Coronary artery (tissue), 2 donors: ENCODE data around the gene RPH3AL.

Experiments
- DNase-seq: peaks from one replicate; pipeline ENCODE4 v3.0.0-alpha.2; 2017; ENCODE audit warnings: low spot score
- H3K27ac ChIP-seq, 2 donors: fragments of 200-600 bp; sonication (generic); one replicate each; pipeline ENCODE4 v1.5.1; 2016 to 2019
- H3K4me3 ChIP-seq: fragments of 200-600 bp; sonication (generic); 2 replicates; pipeline ENCODE4 v1.5.1; 2016; ENCODE audit warnings: mild to moderate bottlenecking, moderate library complexity
- TF ChIP-seq, protein P1 (sequence below): fragments of 200-600 bp; sonication (generic); IDR thresholded peaks from one replicate; pipeline ENCODE4 v1.5.1; 2019; ENCODE audit warnings: antibody characterized with exemption

The RPH3AL gene

DNA sequence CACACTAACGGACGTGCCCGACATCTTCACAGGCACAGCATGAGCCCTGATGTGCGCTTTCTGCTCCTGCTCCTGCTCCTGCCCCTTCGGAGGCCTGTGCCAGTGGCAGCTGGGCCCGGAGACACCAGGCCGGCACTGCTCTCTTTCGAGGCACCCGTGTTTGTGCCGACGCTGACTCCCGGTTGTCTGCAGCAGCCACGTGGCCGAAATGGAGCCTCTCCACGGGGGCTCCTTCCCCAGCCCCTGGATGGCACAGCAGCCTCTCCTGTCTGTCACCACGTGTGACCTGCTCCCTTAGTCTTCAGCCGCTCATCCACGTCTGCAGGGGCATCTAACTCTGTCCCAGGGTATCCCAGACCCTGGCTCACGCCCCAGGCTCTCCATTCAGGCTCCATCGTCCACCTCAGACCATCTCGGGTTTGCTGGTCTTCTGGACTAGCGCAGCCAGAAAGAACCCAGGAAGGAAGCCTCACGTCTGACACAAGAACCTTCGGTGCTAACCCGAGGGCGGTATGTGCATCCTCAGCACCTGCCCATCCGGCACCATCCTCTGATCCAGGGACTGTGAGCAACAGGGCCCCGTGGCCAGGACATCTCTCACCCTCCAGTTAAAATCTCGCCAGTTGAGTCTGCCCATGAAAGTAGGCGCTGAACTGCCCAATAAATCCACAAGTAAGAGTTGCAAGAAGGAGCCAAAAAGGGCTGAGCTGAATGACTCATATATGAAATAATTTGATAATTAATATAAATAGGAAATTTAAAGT, 4.2 kb upstream of the RPH3AL start:
- Histone ChIP-seq H3K4me3 (no peak overlapping the region), H3K27ac (no peak overlapping the region)
- no peak for DNase-seq
- TF ChIP-seq, protein P1, sequence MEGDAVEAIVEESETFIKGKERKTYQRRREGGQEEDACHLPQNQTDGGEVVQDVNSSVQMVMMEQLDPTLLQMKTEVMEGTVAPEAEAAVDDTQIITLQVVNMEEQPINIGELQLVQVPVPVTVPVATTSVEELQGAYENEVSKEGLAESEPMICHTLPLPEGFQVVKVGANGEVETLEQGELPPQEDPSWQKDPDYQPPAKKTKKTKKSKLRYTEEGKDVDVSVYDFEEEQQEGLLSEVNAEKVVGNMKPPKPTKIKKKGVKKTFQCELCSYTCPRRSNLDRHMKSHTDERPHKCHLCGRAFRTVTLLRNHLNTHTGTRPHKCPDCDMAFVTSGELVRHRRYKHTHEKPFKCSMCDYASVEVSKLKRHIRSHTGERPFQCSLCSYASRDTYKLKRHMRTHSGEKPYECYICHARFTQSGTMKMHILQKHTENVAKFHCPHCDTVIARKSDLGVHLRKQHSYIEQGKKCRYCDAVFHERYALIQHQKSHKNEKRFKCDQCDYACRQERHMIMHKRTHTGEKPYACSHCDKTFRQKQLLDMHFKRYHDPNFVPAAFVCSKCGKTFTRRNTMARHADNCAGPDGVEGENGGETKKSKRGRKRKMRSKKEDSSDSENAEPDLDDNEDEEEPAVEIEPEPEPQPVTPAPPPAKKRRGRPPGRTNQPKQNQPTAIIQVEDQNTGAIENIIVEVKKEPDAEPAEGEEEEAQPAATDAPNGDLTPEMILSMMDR, result no peak

DNA sequence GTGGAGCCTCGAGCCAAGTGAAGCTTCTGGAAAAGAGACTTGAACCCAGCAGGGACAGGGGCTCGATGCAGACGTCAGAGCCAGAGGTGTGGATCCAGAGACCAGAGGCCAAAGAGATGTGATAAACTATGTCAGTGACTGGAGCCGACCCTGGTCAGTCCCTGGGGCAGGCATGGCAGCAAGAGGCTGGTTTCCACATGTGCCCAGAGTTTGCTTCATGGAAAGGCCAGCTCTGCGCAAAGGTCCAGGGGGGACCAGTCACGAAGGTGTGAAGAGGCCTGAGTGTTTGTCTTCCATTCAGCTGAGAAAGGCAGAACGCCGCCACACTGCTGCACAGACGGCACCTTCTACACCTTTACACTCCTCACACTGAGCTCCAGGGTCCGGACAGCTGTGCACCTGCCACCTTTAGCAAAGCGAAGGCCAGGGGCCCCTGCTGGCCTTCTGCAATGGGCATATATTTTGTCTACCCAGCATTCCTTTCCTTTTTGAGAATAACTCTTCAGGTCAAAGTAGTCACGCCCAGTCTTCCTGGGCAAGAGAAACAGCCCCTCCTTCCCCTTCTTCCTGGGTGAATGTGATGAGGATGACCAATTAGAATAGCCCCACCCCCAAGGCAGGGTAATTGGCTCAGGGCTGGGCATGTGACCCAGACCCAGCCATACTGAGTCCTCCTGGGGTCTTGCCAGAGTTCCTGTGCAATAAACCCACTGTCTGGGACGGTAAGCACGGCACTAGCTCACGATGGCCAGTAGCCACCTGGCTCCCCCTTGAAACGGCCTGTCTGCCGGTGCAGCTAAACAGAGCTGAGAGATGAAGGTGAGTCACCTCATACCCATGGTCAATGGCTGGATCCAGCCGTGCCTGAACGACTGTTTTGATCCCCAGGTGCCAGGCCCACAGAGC, 2.3 kb upstream of the RPH3AL start:
- no peak overlapping the region for H3K4me3 ChIP-seq
- H3K27ac ChIP-seq, result no peak overlapping the region
- TF ChIP-seq, protein P1, result no peak
- no peak for DNase-seq

DNA sequence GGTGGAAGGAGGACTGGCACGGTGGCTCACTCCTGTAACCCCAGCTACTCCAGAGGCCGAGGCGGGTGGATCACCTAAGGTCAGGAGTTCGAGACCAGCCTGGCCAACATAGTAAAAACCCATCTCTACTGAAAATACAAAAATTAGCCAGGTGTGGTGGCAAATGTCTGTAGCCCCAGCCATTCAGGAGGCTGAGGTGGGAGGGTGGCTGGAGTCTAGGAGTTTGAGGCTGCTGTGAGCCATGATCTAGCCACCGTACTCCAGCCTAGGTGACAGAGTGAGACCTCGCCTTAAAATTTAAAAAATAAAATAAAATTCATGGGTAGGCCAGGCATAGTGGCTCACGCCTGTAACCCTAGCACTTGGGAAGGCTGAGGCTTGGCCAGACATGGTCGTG, 1.2 kb upstream of the RPH3AL start:
- Histone ChIP-seq H3K4me3 (no peak overlapping the region), H3K27ac (no peak overlapping the region)
- TF ChIP-seq, protein P1, result no peak
- DNase-seq, result no peak

DNA sequence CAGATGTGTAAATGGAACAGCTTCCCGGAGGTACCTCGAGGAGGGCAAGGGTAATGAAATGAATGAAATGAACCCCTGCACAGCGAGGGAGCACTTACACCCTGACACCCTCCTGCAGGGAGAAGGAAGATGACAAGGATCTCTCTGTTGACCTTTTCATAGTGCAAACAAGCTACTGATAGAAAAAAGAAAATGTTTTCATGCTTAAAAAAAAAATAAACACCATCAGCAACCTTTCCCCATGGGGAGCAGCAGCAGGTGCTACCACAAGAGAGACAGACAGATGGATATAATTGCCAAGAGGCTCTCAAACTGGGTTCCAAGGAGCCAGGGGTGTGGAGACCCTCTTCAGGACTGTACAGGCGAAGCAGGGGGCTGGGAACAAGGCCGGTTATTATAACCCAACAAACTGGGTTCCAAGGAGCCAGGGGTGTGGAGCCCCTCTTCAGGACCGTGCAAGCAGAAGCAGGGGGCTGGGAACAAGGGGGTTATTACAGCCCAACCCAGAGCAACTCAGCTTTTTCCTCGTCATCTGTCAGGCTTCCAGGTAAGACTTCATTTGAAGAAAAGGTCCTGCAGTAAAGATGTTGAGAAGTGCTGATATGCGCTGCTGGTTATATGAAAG, 718 bp upstream of the RPH3AL start:
- peak overlapping the region in 1 of 2 donors; percentile 78 for H3K27ac ChIP-seq
- DNase-seq, result no peak
- TF ChIP-seq, protein P1, result no peak
- H3K4me3 ChIP-seq, result no peak overlapping the region

DNA sequence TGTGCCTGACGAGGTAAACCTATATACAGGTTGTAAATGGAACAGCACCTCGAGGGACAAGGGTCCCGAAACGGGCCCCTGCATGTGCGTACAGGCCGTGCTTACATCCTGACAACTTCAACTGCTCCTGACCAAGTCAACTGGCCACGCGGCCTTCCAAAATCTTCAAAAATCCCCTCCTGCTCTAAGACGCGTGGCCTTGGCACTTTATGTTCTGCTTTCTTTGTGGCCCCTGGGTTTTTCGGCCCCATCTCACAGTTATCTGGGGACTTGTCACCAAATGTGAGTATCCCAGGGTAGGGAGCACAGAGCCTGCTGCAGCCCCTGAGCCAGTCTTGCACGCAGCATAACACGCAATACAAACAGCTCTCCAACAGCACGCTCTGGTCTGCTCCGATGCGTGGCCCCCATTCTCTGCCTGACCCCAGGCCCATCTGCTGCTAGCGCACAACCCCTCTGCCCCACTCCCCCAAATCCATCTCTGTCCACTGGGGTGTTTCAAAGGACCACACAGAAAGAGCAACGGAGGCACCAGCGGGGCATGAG, 659 bp downstream of the RPH3AL start:
- Histone ChIP-seq H3K4me3 (no peak overlapping the region), H3K27ac (peak overlapping the region; percentile 19 to 78)
- no peak for DNase-seq

DNA sequence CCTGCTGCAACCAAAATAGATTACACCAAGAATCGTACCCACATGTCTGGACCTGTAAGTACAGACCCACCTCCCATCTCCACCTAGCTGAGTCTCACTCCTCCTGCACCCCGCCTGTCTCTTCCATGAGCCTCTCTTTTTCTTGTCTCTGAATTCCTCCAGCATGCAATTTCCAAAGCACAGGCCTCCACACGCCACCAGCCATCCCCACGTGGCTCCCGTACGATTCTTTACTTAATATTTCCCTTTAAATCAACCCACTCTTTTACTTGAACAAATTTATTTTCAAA, 1.2 kb downstream of the RPH3AL start:
- H3K4me3 ChIP-seq, result no peak overlapping the region
- peak overlapping the region in 1 of 2 donors; percentile 83 for H3K27ac ChIP-seq
- TF ChIP-seq, protein P1, result no peak
- no peak for DNase-seq

More for the DNA sequence above, 659 bp downstream of the RPH3AL start:
- TF ChIP-seq, protein P1, result no peak
